Activated CD4-positive, alpha-beta T cell treated with anti-CD3 and anti-CD28 coated beads, Interleukin-2, amount 50 U/mL, for 24 hours (primary cell): Measurements from ENCODE around the gene GPR37L1.
A peak's percentile ranks its signal among the peaks of the same experiment; 100 is the strongest.
"Not testable (repeated sequence)": the region's sequence is repeated elsewhere in the genome, so short reads cannot be mapped to it uniquely, and the experiment has no call there.

ENCODE experiments used
- DNase-seq, 2 donors: peaks; one replicate each; pipeline ENCODE4 v3.0.0-alpha.2; 2020; ENCODE audit warnings: low read depth in 1 of 2, low spot score in 1 of 2

GPR37L1 gene

GRCh38 chr1:202133001-202133400 is 10.3 kb downstream of the GPR37L1 start:
- no peak for DNase-seq

- DNase-seq = no peak
Measured at GRCh38 chr1:202133496-202133895, 10.8 kb downstream of the GPR37L1 start.

- no peak for DNase-seq
Measured at GRCh38 chr1:202133989-202134388, 11.3 kb downstream of the GPR37L1 start.

- no peak for DNase-seq
Measured at GRCh38 chr1:202134645-202135172, 12.0 kb downstream of the GPR37L1 start.

- peak; percentile 28 to 52 for DNase-seq
Measured at GRCh38 chr1:202135221-202135721, 12.6 kb downstream of the GPR37L1 start.

- DNase-seq = no peak
Measured at GRCh38 chr1:202140833-202141232, 18.1 kb downstream of the GPR37L1 start.

GRCh38 chr1:202141468-202141867 is 18.8 kb downstream of the GPR37L1 start:
- DNase-seq = not testable (repeated sequence)

- DNase-seq = no peak
Measured at GRCh38 chr1:202143011-202143767, 20.5 kb downstream of the GPR37L1 start.

GRCh38 chr1:202143768-202144401 is 21.2 kb downstream of the GPR37L1 start:
- no peak for DNase-seq

GRCh38 chr1:202144402-202145067 is 21.8 kb downstream of the GPR37L1 start, which contains the start of gene ARL8A:
TSS of gene ARL8A (minus strand) at chr1:202144737. CDS start at chr1:202144572, 165 bp downstream.
- DNase-seq = no peak

GRCh38 chr1:202145068-202145743 is 22.5 kb downstream of the GPR37L1 start:
- no peak for DNase-seq

- not testable (repeated sequence) for DNase-seq
Measured at GRCh38 chr1:202145744-202146140, 23.0 kb downstream of the GPR37L1 start.

GRCh38 chr1:202146279-202146678 is 23.6 kb downstream of the GPR37L1 start:
- DNase-seq = no peak

GRCh38 chr1:202146993-202147392 is 24.3 kb downstream of the GPR37L1 start:
- no peak for DNase-seq

GRCh38 chr1:202148391-202148790 is 25.7 kb downstream of the GPR37L1 start:
- no peak for DNase-seq

- DNase-seq = no peak
Measured at GRCh38 chr1:202149566-202149965, 26.8 kb downstream of the GPR37L1 start.

- DNase-seq = no peak
Measured at GRCh38 chr1:202150187-202150586, 27.5 kb downstream of the GPR37L1 start.

- DNase-seq = no peak
Measured at GRCh38 chr1:202150602-202151001, 27.9 kb downstream of the GPR37L1 start.

- no peak for DNase-seq
Measured at GRCh38 chr1:202151045-202151444, 28.3 kb downstream of the GPR37L1 start.

- DNase-seq = no peak
Measured at GRCh38 chr1:202152399-202152798, 29.7 kb downstream of the GPR37L1 start.

- DNase-seq = no peak
Measured at GRCh38 chr1:202153284-202153683, 30.6 kb downstream of the GPR37L1 start.
